Transverse colon (tissue), 4 donors: ENCODE measurements around the gene HEG1. TPM values are rescaled to one million over a fixed set of nuclear protein-coding genes. Genes with fewer than 3 reads are reported as not detected.

Source experiments
- DNase-seq: peaks from one replicate; pipeline ENCODE4 v3.0.0-alpha.2; 2019
- H3K27ac ChIP-seq, 4 donors: fragments of 200-600 bp; sonication (generic); 2 replicates each; pipeline ENCODE4 v1.5.1; 2016 to 2018; ENCODE audit warnings: inconsistent platforms in 4 of 4
- H3K27me3 ChIP-seq: fragments of 200-600 bp; sonication (generic); 2 replicates; pipeline ENCODE4 v1.5.1; 2017; ENCODE audit warnings: inconsistent platforms
- H3K36me3 ChIP-seq, 4 donors: fragments of 200-600 bp; sonication (generic); 2 replicates each; pipeline ENCODE4 v1.5.1; 2017 to 2019; ENCODE audit warnings: inconsistent platforms in 4 of 4
- H3K4me1 ChIP-seq, 4 donors: fragments of 200-600 bp; sonication (generic); 2 replicates each; pipeline ENCODE4 v1.5.1; 2017 to 2020; ENCODE audit warnings: inconsistent platforms in 4 of 4
- H3K4me3 ChIP-seq, 4 donors: fragments of 200-600 bp; sonication (generic); 1 replicate in 1 of 4; 2 replicates in 3 of 4; pipeline versions ENCODE4 v1.5.1 to v1.6.1; 2017 to 2019; ENCODE audit warnings: inconsistent platforms in 4 of 4
- H3K9me3 ChIP-seq, 2 donors: fragments of 200-600 bp; sonication (generic); 2 replicates each; pipeline ENCODE4 v1.5.1; 2017 to 2019; ENCODE audit warnings: inconsistent platforms in 2 of 2
- CTCF ChIP-seq, 5 experiments: fragments of 200-600 bp in 3 of 5; fragments of 450-650 bp in 2 of 5; sonication (generic) in 3 of 5; IDR thresholded peaks; 1 replicate in 2 of 5; 2 replicates in 3 of 5; pipeline ENCODE4 v1.5.1; 2016 to 2017; ENCODE audit warnings: antibody characterized with exemption in 5 of 5, inconsistent platforms in 3 of 5, mild to moderate bottlenecking in 2 of 5, moderate library complexity in 1 of 5
- EP300 ChIP-seq: sonication (generic); formaldehyde crosslinking; IDR thresholded peaks from one replicate; pipeline ENCODE4 v1.6.1; 2017; ENCODE audit warnings: antibody characterized with exemption, low read depth
- POLR2A ChIP-seq: fragments of 450-650 bp; IDR thresholded peaks from one replicate; pipeline ENCODE4 v1.6.1; 2016; ENCODE audit warnings: antibody characterized with exemption, mild to moderate bottlenecking, moderate library complexity
- POLR2AphosphoS5 ChIP-seq, 3 donors: sonication (generic); formaldehyde crosslinking; IDR thresholded peaks; one replicate each; pipeline ENCODE4 v1.6.1; 2016; ENCODE audit warnings: antibody characterized with exemption in 3 of 3
- WGBS, 2 donors: methylation state at CpG; one replicate each; pipeline ENCODE4 v1.1.5; 2018; ENCODE audit warnings: low coverage in 1 of 2; 5-methylcytosine and 5-hydroxymethylcytosine counted together
- in situ Hi-C, 4 donors: fragments of 200-750 bp; cut with MboI; loops; one replicate each; pipeline versions ENCODE4 v1.15.0 to v1.15.1; 2017; ENCODE audit warnings: low sequenced_read_pairs in 3 of 4, low pct_ligation_motif_present in 1 of 4, low pct_unique_long_range_greater_than_20kb in 1 of 4
- intact Hi-C: fragments of 100-400 bp; cut with DNase I; formaldehyde crosslinking; loops from one replicate; pipeline ENCODE4 v1.15.1; 2023; ENCODE audit warnings: low total_unique reads
- total RNA-seq, 4 donors: library from RNA; depleted of rRNA; stranded (reverse); fragments of >200 nt; gene quantifications; one replicate each; pipeline ENCODE4 v1.1.0, GENCODE V29; 2016

Gene HEG1
- total RNA-seq, 4 donors from 2014 or later: 8.9 to 97.3 (median 10.6) TPM

- H3K4me3 ChIP-seq: no peak overlapping the region
- peaks cover 15 to 54% (median 23%) of the 10 kb centered on the region in 4 donors for H3K4me1 ChIP-seq
- H3K9me3 ChIP-seq: no peaks in the 10 kb centered on the region
These were observed 3.2 kb upstream of the HEG1 start for GRCh38 chr3:125058959-125059358.

GRCh38 chr3:125058529-125058928 is 2.7 kb upstream of the HEG1 start:
- H3K9me3 ChIP-seq: no peaks in the 10 kb centered on the region
- peaks cover 17 to 58% (median 25%) of the 10 kb centered on the region in 4 donors for H3K4me1 ChIP-seq
- TF ChIP-seq EP300 (no peak), POLR2A (no peak), POLR2AphosphoS5 (IDR thresholded peaks at IDR 0.05) (no peak), CTCF (IDR thresholded peaks at IDR 0.05) (no peak)
- H3K36me3 ChIP-seq: no peaks in the 10 kb centered on the region
- peaks cover 5% of the 10 kb centered on the region for H3K27me3 ChIP-seq
- intact Hi-C loops (no loop called here), in situ Hi-C loops (no loop called here)
- no peak overlapping the region for H3K4me3 ChIP-seq
- peak overlapping the region in 2 of 4 donors; percentile 17 to 87 for H3K27ac ChIP-seq
- no peak for DNase-seq
- 84% methylated on average over 3 of the region's 3 CpGs; no CpG with 5 or more reads in 1 of the 2 donors for WGBS, 2 donors

More at GRCh38 chr3:125058959-125059358, 3.2 kb upstream of the HEG1 start:
- no peaks in the 10 kb centered on the region for H3K36me3 ChIP-seq
- DNase-seq: no peak
- 84 to 100% methylated on average over 1 to 3 of the region's 3 CpGs for WGBS, 2 donors
- peaks cover 5% of the 10 kb centered on the region for H3K27me3 ChIP-seq
- intact Hi-C loops (no loop called here), in situ Hi-C loops (no loop called here)
- no peak for TF ChIP-seq POLR2A
- no peak for TF ChIP-seq EP300
- TF ChIP-seq POLR2AphosphoS5 (IDR thresholded peaks at IDR 0.05): no peak
- TF ChIP-seq CTCF (IDR thresholded peaks at IDR 0.05): no peak
- H3K27ac ChIP-seq: no peak overlapping the region

GRCh38 chr3:125057186-125057850 is 1.5 kb upstream of the HEG1 start:
- Histone ChIP-seq H3K4me3 (no peak overlapping the region), H3K27ac (peak overlapping the region; percentile 87 to 90 (median 89)), H3K36me3 (no peaks in the 10 kb centered on the region), H3K27me3 (peaks cover 5% of the 10 kb centered on the region), H3K9me3 (no peaks in the 10 kb centered on the region), H3K4me1 (peaks cover 25 to 58% (median 30%) of the 10 kb centered on the region in 4 donors)
- intact Hi-C loops (no loop called here), in situ Hi-C loops (no loop called here)
- no peak for DNase-seq
- TF ChIP-seq POLR2AphosphoS5 (IDR thresholded peaks at IDR 0.05) (peak in 1 of 3 donors; percentile 12), EP300 (no peak)
- WGBS, 2 donors: 86% methylated on average over 3 of the region's 3 CpGs; no CpG with 5 or more reads in 1 of the 2 donors

GRCh38 chr3:125055331-125055912 is 375 bp downstream of the HEG1 start:
- Histone ChIP-seq H3K4me1 (peaks cover 31 to 59% (median 37%) of the 10 kb centered on the region in 4 donors), H3K9me3 (no peaks in the 10 kb centered on the region), H3K27ac (peak overlapping the region; percentile 87 to 90 (median 89)), H3K36me3 (no peaks in the 10 kb centered on the region), H3K4me3 (peak overlapping the region; percentile 47 to 81 (median 59)), H3K27me3 (peaks cover 5% of the 10 kb centered on the region)
- WGBS, 2 donors: 0% methylated on average over 68 of the region's 78 CpGs; no CpG with 5 or more reads in 1 of the 2 donors
- TF ChIP-seq POLR2A (no peak), CTCF (IDR thresholded peaks at IDR 0.05) (no peak), EP300 (no peak), POLR2AphosphoS5 (IDR thresholded peaks at IDR 0.05) (no peak)
- intact Hi-C loops: no loop called here
- no peak for DNase-seq
- in situ Hi-C loops: no loop called here
